Stimulated activated CD8-positive, alpha-beta memory T cell treated with anti-CD3 and anti-CD28 coated beads, Interleukin-4, amount 100 ng/mL, for 48 hours (primary cell): ENCODE results near the gene KCNS1.
"Not testable (repeated sequence)": the region's sequence is repeated elsewhere in the genome, so short reads cannot be mapped to it uniquely, and the experiment has no call there.

Source experiments
- DNase-seq: peaks from one replicate; pipeline ENCODE4 v3.0.0-alpha.2; 2020

The KCNS1 gene, protein sequence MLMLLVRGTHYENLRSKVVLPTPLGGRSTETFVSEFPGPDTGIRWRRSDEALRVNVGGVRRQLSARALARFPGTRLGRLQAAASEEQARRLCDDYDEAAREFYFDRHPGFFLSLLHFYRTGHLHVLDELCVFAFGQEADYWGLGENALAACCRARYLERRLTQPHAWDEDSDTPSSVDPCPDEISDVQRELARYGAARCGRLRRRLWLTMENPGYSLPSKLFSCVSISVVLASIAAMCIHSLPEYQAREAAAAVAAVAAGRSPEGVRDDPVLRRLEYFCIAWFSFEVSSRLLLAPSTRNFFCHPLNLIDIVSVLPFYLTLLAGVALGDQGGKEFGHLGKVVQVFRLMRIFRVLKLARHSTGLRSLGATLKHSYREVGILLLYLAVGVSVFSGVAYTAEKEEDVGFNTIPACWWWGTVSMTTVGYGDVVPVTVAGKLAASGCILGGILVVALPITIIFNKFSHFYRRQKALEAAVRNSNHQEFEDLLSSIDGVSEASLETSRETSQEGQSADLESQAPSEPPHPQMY

DNA sequence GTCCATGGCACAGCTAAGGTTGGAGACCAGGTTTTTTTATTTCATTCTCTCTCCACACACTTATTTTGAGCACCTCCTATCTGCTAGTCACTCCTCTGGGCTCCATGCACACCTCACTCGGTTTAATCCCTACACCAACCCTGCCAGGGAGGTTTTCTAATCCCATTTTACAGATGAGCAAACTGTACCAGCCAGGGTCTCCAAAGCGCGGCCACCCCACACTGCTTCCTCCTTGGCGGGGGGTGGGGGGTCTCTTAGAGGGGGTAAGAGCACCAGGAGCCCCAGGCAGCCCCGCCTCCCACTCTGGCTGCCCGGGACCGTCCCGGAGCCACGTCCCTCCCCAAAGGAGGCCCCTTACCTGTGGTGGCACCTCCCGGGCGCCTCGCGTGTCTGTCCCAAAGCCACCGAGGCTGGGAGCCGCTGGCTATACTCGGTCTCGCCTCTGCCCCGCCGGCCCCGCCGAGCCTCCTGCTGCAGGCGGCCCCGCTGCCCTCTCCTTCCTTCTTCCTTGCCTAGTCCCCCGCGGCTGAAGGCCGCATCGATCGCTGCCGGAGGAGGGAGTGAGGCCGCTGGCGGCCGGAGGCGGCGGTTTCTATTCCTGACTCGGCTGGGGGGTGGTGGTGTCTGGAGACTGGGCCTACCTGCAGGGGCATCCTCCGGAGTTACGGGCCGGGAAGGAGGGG is at the start of gene KCNS1:
Gene KCNS1, minus strand, starts transcription at position 565 of the 683 bp plus-strand sequence. CDS start 1,891 bp downstream, outside the sequence.
- no peak for DNase-seq

DNA sequence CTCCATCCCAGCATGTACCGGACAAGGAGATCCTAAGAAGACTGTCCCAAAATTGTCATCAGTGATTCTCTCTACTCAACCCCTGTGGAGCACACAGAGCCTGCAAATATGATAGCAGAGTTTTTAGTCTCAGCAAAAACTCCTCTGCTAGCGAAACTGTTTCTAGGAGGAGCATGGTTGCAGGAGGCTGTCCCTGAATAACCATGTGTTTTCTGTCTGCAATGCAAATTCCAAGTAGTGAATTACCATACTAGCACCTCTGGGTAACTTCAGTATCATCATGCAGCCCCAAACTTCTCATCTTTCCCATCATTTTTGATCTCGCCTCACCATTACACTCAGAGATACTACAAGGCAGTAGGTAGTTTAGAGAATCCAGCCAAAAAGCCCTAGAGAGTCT is 48.1 kb upstream of the KCNS1 start:
- no peak for DNase-seq

DNA sequence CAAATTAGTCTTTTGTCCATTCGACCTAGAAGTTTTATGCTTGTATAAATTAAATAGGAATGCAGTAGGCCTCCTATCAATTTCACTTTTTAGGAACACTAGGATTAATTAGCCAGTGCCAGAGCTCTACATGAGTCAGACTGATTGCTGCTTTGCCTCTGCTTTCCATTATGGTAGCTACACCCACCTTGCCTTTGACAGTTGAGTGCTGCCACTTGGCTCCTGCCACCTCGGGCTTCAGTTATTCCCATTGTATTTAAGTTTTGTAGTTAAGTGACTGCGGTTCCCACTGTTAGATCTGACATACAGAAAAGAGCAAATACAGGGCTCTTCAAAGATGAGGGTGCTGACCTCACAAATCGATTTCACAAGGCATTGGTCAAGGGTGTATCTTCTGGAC is 39.9 kb upstream of the KCNS1 start:
- DNase-seq: no peak

DNA sequence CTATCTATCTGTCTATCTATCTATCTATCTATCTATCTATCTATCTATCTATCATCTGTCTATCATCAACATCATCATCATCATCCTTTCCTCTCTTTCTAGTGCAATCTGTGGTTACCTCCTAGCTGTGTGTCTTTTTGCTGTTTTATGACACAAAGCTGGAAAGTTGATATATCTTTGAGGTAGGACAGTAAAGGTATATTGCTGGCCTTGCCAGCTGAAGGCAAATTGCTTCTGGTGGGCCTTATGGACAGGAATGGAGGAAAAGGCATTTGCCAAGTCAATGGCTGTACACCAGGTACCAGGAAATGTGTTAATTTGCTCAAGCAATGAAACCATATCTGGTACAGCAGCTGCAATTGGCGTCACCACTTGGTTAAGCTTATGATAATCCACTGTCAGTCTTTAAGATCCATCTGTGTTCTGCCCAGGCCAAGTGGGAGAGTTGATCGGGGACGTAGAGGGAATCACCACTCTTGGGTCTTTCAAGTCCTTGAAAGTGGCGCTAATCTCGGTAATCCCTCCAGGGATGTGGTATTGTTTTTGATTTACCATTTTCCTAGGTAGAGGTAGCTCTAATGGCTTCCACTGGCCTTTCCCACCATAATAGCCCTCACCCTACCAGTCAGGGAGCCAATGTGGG is 38.9 kb upstream of the KCNS1 start:
- DNase-seq: not testable (repeated sequence)

DNA sequence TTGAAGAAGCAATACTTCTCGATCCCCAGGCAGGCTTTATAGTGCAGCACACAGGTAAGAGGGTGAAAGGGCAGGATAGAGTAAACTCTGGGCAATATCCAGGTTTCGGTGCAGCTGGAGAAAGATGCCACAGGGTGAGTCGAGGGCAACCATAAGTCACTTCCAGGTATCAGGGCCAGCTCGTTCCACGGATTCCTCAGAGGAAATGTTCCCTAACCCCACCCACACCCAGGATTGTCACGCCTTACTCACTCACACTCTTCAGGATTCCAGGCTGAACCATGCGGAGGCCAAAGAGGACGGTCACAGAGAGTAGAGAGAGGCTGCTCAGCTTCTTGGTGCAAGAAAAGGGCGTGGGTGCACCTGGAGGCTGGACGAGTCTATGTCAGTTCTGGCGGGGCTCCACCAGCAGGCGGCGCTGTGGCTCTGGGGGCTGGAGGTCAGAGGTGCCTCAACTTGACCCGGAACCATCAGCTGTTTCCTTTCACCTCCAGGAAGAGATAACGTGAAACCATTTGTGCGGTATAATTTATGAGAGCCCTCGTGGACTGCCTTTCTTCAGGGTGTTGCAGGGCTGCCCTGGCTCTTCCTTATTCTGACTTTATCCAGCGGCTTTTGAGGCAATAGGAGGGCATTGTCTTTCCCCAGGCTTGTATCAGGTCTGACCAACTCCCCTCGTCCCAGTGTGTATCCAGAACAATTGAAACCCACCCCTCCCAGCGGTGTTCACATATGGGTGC is 37.8 kb upstream of the KCNS1 start:
- peak; percentile 96 for DNase-seq

DNA sequence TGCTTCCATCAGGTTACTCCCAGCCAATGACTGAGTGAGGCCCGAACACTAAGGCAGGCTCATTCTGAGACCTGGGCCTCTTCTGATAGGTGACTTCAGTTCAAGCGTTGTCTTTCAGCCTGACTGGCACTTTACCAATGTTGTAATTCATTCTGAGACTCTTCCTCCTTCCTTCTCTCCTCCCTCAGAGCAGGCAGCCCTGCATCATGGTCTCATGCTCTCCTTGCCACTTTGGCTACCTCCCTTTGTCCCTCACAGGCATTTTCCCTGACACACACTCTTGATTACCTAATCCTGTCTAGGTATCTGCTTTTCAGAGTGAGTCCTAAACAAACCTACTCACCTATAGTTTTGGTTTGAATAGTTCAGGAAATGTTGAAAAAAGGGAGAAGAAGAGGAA is 36.0 kb upstream of the KCNS1 start:
- no peak for DNase-seq

DNA sequence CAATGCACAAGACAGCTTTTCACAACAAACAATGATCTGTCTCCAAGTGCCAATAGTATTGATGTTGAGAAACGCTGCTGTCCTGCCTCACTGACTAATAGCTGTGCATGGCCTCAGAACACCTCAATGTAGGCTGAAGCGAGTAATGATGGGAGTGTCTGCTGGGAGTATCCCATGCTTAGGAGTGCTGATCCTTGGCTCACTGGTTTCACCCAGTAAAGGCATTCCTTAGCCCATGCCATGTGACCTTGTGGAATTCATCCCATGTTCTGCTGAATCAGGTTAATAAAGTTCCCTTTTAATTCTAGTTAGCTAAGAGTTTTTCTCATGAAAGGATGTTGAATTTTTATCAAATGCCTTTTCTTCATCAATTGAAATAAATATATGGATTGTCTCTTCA is 27.2 kb upstream of the KCNS1 start:
- no peak for DNase-seq

DNA sequence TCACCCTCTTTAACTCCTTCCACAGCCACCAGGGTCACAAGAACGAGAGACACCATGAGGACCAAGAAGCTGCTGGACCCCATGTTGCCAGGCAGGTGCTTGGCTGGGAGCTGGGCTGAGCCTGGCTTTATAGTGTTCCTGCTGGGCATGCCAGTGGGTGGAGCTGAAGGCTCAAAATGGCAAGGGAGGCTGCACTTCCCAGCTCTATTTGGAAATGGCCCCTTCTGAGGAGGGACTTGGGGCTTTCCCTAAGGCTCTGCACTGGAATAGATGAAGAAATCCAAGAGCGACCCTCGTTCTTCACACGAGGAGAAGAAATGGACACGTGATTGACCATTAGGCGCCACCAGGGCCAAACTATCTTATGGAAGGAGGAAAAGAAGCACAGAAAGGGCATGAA is 23.4 kb upstream of the KCNS1 start, which contains the start of gene WFDC12:
Gene WFDC12, minus strand, starts transcription at position 101 of the 400 bp plus-strand sequence. Its CDS starts 18 bp downstream, at position 83.
- no peak for DNase-seq

DNA sequence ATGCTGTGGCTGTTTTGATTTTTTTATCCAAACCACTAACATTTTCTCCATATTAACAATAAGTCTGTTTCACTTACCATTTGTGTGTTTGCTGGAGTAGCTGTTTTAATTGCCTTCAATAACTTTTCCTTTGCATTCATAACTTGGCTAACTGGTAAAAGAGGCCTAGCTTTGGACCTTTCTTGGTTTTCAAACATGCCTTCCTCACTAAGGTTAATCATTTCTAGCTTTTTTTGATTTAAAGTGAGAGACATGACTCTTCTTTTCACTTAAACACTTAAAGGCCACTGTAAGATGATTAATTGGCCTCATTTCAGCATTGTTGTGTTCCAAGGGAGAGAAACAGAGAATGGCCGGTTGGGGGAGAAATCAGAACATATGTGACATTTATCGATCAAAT is 20.5 kb upstream of the KCNS1 start:
- DNase-seq: no peak

DNA sequence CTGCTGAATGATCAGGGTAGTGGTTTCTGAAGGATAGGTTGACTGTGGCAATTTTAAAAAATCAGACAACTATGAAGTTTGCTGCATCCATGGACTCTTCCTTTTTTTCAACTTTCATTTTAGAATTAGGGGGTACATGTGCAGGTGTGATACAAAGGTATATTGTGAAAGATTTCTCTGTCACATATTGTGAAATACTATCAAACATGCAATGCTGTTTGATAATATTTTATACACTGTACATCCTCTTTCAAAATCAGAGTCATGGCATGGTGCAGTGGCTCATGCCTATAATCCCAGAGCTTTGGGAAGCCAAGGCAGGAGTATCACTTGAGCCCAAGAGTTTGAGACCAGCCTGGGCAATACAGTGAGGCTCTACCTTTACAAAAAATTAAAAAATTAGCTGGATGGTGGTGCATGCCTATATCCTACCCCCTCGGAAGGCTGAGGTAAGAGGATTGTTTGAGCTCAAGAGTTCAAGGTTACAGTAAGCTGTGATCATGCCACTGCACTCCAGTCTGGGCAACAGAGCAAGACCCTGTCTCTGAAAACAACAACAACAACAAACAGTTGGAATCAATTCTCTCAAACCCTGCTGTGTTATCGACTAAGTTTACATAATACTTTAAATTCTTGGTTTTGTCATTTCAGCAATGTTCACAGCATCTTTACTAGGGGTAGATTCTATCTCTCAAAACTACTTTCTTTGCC is 18.8 kb upstream of the KCNS1 start:
- DNase-seq: no peak

DNA sequence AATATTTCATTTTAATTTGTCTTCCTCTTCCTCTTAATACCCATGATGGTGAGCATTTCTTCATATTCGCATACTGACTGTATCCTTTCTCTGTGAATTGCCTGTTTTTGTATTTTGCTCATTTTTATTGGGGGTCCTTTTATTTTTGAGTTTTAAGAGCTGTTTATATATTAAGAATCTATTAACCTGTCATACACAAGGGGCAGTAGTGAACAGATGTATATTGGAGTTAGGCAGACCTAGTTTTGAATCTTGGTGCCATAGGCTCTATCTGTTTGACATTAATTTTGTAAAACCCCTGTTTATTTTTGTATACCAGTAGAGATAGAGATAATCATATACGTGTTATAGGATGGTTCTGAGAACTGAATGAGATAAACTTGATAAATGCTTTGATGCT is 17.1 kb upstream of the KCNS1 start:
- DNase-seq: no peak

DNA sequence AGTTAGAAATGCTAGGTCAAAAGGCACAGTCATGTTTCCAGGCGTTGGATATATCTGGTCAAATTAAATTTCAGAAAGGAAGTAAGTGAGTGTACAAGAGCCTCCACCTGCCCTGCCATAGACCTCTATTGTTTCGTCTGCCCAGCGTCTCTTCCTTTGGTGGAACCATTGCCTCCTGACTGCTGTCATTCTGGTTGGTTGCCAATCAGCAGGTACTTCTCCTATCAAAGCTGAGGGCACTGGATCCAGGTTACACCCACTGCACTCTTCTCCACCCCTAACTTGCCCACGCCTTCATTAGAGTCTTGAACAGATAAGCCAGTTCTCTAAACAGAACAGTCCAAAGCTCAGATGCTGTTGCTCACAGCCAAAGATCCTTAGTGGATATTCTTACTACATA is 16.7 kb upstream of the KCNS1 start:
- no peak for DNase-seq

DNA sequence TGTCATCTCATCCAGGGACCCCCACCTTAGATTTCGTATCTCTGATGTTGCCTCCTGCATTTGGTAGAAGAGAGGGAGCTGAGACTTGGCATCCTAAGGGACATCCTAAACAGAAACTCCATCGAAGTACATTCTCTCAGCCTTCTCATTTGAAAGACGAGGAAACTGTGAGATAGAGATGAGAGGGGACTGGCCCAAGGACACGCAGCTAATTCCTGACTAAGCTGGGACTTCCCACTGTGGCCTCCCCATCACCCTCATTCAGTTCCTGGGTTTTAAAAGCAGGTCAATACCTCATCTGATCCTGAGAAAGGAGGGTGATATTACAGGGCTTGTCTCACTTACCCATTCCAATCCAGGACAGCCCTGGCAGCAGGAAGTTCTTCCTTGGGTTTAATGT is 14.9 kb upstream of the KCNS1 start:
- no peak for DNase-seq

DNA sequence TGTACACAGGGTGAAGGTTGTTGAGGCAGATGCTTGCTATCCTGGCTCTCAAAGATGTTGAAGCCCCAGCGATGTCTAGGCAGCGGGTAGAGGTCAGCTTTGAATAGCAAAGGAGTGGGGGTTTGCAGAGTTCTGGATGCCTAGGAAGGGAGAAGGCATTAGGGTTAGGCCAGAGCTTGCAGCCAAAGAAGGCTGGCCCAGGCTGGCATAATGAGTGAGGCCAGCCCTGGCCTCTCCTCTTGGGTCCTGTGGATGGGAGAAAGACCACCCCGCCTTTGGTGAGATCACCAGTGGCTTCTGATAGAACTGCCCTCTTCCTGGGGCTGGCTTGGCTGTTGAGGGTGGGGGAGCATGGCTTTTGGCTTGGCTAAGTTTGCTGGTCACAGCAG is 14.5 kb upstream of the KCNS1 start:
- no peak for DNase-seq

DNA sequence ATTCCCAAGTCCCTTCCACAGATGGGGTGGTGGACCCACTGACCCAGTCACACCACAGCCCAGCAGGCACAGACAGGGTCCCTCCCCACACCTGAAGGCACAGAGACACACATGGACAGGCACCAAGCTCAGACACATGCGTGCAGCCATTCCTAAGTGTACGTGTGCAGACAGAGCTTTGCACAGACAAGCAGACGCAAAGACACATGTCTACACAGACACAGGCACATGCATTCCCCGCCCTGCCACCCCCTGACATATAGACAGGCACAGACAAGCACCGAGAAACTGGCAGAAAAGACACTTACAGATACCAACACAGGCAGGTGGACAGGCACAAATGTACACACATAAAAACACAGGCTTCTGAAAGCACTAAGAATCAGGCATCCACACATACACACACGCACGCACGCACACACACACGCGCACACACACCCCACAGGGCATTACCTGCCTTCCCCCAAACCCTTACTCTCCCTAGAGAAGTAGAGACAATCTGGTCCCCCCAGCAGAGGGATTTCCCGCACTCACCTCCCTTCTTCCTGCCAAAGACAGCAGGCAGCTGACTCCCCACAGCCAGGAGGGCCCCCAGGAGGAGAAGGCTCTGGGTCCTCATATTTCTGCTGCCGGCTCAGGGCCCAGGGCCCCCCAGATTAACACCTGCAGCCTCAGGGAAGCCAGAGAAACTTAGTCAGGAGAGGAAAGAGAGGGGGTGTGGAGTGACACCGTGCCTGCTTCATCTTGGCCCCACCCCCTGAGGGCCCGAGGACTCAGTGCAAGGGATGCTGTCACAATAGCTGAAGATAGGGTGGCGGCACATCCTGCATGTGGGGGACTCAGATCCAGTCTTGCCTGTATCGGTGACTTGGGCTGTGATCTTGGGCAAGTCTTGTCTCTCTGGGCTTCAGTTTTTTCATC is 13.8 kb upstream of the KCNS1 start, which contains the start of gene WFDC5:
Gene WFDC5, minus strand, starts transcription at position 710 of the 921 bp plus-strand sequence. Its CDS starts 91 bp downstream, at position 619.
- DNase-seq: peak; percentile 52

DNA sequence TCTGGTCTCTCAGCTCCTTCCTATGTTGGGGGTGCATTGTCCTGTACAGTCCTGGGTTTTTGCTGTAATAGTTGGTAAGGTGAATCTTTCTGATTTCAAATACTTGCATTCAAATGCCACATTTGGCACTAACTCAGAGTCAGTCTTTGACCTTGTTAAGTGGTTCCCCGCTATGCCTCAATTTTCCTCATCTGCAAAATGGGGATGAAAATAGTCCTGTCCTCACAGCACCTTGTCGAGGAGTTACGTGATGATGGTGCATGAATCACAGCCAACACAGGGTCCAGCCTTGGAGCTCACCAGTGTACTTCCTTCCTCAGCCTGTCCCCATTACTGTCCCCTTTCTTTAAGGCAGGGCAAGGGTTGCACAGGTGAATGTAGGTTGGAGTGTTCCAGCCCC is 12.9 kb upstream of the KCNS1 start:
- DNase-seq: no peak

DNA sequence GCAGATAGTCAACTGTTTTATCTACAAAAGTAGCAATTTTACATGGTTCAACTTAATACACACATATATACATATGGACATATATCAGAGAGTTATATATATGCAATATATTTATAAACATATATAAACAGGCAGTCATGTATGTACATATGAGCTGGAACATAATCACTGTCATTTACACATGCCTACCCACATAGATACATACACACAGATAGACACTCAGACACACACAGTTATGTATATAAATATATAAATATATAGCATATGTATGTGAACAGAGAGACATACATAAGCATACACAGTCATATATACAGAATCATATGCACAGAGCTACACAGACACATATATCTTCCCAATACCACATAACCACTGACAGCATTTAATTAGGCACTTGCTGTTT is 11.8 kb upstream of the KCNS1 start:
- no peak for DNase-seq

DNA sequence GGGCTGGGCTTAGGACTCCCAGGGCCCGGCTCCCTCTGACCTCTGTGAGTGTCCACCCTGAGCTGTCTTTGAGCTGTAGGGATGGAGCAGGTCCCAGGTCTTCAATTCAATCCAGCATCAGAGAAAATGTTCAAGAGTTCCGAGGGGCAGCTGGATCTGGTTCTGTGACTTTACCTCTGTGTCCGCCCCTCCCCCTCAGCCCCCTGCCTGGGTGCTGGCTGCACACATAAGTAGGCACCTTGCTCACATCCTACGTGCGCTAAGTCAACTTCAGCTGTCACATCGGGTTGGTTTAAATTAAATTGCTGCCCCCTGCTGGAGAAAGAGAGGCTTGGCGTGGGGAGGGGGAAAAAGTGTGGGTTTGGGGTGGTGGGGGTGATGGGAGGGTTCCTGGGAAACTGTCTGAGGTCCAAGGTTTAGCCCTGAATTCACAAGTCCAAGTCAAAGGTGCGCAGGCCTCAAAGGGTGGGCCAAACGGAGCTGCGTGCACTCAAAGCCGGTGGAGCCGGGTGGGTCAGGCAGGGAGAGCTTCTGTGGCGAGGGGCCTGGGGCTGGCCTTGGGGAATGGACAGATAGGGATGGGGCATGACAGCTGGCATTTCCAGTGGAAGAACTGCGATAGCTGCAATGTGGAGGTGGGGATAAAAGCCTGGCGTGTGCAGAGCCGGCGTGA is 11.0 kb upstream of the KCNS1 start:
- peak; percentile 37 for DNase-seq

DNA sequence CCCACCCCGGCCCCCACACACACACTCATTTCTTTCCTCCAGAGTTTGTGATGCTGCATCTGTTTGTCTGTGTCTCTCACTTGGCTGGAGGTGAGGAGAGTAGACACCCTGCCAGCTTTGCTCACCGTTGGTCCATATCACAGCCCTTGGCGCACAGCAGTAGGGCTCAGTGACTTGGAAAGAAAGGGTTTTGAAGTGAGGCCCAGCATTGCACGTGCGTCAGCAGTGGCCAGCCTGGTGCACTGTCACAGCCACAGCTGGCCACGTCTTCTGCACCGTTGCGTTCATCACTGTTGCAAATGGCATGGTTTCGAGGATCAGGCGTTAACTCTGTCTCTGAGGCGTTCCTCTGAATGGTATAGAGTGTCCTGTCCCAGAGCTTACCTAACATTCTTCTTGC is 10.4 kb upstream of the KCNS1 start:
- DNase-seq: no peak

DNA sequence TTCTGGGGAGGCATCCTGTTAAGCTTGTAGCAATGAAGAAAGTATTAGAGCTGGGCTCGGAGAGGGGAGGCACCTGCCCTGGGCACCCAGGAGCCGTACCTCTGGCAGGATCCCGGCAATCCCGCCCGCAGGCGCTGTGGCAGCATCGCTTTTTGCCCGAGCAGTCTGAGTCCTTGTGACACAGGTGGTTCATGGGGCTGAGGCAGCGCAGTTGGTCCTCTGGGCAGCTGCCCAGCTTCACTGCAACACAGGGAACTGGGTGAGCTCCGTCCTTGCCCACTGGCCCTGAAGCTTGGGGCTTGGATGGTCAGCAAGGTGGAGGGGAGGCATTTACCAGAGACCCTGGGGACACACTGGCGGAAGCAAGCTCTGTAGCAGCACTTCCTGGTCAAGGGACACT is 9.4 kb upstream of the KCNS1 start:
- no peak for DNase-seq
